T-helper 17 cell (primary cell): ENCODE measurements around the gene RHBDD3. TPM values are rescaled to one million over a fixed set of nuclear protein-coding genes. Genes with fewer than 3 reads are reported as not detected.

ENCODE experiments used
- ATAC-seq: fragments of 150-1000 bp; cut with Tn5 transposase; 2 replicates; pipeline ENCODE4 v1.10.0; 2021; ENCODE audit warnings: mild to moderate bottlenecking, moderate library complexity
- DNase-seq, 3 donors: peaks; one replicate each; pipeline versions ENCODE4 v3.0.0 to v3.0.0-alpha.2; 2020 to 2021
- H3K9me3 ChIP-seq: one replicate; pipeline ENCODE4 v1.7.0; 2013; ENCODE audit warnings: low read length, mild to moderate bottlenecking; ENCODE audit not compliant: control insufficient read depth, poor library complexity, severe bottlenecking
- H3K27ac Mint-ChIP-seq: one replicate; pipeline ENCODE4 v1.8.0; 2022; ENCODE audit warnings: mild to moderate bottlenecking, moderate library complexity, mixed read lengths
- H3K27me3 Mint-ChIP-seq: one replicate; pipeline ENCODE4 v1.8.0; 2022; ENCODE audit warnings: mixed read lengths
- H3K36me3 Mint-ChIP-seq: one replicate; pipeline ENCODE4 v1.8.0; 2022; ENCODE audit warnings: low read depth, mixed read lengths
- H3K4me1 Mint-ChIP-seq: one replicate; pipeline ENCODE4 v1.8.0; 2022; ENCODE audit warnings: mild to moderate bottlenecking, mixed read lengths
- H3K4me3 Mint-ChIP-seq: one replicate; pipeline ENCODE4 v1.8.0; 2022; ENCODE audit warnings: mild to moderate bottlenecking, moderate library complexity, mixed read lengths
- total RNA-seq, 4 donors: library from RNA in 2 of 4; stranded (reverse) in 2 of 4; gene quantifications; one replicate each; pipeline ENCODE4 v1.2.3 and lab custom pipeline; 2022 to 2026

RHBDD3 gene
- total RNA-seq, 2 donors from 2014 or later = 11.3 to 15.9 TPM

DNA sequence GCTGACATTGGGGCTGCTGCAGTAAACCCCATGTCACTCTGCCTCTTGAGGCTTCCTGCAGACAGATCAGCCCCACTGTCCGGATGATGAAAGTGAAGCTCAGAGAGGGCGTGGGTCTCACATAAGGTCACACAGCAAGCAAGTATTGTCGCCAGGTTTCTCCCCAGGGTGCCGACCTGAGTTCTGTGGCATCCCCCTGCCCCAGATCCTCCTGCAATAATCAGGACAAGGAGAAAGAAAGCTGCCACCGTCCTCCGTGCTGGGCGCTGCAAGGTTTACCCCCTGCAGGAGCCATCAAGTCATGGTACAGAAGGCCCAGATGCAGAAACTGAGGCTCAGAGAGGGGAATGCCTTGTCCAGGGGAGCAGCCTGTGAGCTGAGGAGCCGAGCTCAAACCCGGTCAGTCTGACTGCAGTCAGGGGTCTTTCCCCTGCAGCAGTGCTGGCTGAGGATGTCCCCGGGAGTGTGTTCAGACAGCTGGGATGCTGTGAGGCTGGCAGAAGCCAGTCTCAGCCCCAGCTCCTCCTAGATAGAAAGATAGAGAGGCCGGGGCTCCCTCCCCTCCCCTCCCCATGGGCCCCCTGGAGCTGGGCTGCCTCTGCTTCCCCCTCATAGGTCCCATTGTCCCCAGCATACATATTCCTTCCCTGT, 48.9 kb downstream of the RHBDD3 start:
- Mint-ChIP-seq H3K27me3 (peaks cover 4% of the 10 kb centered on the region), H3K4me1 (peaks cover 2% of the 10 kb centered on the region), H3K27ac (no peak overlapping the region), H3K36me3 (no peaks in the 10 kb centered on the region), H3K4me3 (no peak overlapping the region)
- DNase-seq (no peak), ATAC-seq (no peak)
- no peaks in the 10 kb centered on the region for H3K9me3 ChIP-seq

DNA sequence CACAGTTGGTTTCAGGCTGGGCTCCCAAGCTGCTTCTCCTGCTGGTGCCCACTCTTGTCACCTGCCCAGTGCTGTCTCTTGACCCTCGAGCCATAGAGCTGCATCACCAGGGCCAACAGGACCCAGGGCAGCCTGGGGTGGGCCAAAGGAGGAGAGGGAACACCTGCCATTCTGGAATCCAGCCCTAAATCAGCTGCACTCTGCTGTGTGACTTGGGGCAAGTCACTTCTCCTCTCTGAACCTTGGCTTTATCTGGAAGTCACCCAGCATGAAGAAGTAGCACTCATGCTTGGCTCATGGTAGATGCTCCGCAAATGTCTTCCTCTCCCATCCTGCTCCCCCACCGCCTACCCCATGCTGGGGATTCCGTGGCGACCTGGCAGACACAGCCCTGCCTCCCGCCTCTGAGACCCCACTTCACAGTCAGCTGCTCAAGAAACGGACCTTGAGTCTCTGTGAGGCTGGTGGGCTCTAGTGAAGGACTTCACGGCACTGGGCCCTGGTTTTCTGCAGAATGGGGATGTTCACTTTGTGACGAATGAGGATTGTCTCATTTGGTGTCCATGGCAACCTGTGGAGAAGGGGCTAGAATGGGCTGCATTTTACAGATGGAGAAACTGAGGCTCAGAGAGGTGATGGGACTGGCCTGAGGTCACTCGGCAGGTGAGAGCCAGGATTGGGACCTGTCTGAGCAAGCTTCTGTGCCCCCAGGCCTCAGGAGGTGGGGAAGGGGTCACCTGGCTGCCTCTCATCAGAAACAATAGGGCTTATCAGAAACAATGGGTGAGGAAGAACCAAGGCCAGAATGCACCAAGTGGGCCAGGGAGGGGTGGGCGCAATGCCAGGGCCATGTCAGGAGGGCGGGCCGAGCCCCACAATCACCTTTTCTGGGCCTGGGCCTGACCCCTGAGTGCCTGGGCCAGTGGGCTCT, 49.7 kb downstream of the RHBDD3 start:
- H3K9me3 ChIP-seq = no peaks in the 10 kb centered on the region
- no peak for ATAC-seq
- no peak for DNase-seq
- peaks cover 5% of the 10 kb centered on the region for H3K27me3 Mint-ChIP-seq
- H3K4me1 Mint-ChIP-seq = peaks cover 2% of the 10 kb centered on the region
- H3K36me3 Mint-ChIP-seq = no peaks in the 10 kb centered on the region
- H3K27ac Mint-ChIP-seq = no peak overlapping the region
- H3K4me3 Mint-ChIP-seq = no peak overlapping the region

DNA sequence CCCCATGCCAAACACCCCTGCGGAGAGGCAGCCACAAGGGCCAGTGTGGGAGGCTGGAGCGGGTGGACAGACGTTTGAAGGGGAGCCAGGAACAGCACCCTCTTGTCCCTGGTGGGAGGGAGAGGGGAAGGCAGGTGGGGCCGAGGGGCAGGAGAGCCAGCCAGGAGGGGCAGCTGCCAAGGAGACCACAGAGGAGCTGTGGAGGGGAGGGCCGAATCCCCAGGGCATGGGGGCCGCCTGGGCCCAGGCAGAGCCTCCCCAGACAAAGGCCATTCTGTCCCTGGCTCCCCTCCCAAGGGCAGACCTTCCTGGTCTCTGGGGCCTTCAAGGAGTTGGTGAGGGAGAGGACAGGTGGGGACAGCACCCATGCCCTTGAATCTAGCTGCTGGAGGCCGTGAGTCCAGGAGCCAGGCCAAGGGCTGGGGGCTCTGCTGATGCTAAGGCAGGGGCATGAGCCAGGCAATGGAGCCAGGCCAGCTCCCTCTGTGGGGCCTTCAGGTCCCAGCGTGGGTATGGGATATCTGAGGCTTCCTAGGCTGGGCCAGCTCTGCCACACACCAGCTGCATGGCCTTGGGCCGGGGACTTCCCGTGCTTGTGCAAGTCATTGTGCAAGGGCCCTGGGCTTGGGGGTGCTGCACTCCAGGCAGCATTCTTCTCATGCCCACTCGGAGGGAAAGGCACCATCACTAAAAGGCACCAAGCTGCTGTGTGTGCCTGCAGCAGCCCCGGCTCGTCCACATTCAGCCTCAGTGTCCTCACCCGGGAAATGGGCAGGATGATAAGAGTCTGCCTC, 50.7 kb downstream of the RHBDD3 start:
- ATAC-seq (no peak), DNase-seq (no peak)
- Mint-ChIP-seq H3K4me1 (peaks cover 2% of the 10 kb centered on the region), H3K36me3 (no peaks in the 10 kb centered on the region), H3K27me3 (peaks cover 5% of the 10 kb centered on the region), H3K4me3 (no peak overlapping the region), H3K27ac (no peak overlapping the region)
- H3K9me3 ChIP-seq = no peaks in the 10 kb centered on the region

DNA sequence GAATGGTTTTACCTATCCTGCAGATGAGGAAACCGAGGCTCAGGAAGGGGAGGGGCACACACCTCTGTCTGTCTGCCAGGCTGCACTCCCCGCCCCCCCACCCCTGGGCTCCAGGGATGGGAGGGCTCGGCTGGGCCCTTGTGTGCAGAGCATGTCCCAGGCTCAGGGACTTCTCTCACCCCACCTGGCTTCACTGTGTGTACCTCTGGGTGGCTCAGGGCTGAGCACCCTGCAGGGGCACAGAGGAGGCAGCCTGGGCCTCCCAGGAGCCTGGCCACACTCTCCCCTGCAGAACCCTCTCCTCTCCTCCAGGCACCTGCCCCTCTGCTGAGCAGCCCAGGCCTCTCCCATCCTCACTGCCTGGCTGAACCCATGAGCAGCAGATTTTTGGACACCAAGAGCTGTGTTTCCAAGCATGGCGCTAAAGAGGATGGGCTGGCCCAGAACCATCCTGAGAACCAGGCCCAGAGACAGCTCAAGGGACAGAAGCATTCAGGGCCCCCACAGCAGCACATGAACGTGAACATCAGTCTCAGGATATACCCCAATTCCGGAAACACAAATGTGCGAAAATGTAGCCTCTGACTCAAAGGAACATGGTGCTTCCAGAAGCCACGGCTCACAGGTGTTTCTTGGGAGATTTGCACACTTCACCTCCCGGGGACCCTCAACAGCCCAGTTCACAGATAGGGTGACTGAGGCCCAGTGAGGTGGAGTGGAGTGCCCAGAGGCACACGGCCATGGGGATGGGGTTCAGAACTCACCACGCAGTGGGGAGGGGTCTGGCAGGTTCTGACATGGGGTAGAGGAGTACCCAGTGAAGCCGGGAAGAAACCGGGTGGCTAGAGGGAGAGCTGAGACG, 51.5 kb downstream of the RHBDD3 start:
- no peaks in the 10 kb centered on the region for H3K9me3 ChIP-seq
- DNase-seq = no peak
- ATAC-seq = no peak
- no peaks in the 10 kb centered on the region for H3K36me3 Mint-ChIP-seq
- no peak overlapping the region for H3K4me3 Mint-ChIP-seq
- H3K27me3 Mint-ChIP-seq = peaks cover 5% of the 10 kb centered on the region
- no peak overlapping the region for H3K27ac Mint-ChIP-seq
- H3K4me1 Mint-ChIP-seq = peaks cover 2% of the 10 kb centered on the region

DNA sequence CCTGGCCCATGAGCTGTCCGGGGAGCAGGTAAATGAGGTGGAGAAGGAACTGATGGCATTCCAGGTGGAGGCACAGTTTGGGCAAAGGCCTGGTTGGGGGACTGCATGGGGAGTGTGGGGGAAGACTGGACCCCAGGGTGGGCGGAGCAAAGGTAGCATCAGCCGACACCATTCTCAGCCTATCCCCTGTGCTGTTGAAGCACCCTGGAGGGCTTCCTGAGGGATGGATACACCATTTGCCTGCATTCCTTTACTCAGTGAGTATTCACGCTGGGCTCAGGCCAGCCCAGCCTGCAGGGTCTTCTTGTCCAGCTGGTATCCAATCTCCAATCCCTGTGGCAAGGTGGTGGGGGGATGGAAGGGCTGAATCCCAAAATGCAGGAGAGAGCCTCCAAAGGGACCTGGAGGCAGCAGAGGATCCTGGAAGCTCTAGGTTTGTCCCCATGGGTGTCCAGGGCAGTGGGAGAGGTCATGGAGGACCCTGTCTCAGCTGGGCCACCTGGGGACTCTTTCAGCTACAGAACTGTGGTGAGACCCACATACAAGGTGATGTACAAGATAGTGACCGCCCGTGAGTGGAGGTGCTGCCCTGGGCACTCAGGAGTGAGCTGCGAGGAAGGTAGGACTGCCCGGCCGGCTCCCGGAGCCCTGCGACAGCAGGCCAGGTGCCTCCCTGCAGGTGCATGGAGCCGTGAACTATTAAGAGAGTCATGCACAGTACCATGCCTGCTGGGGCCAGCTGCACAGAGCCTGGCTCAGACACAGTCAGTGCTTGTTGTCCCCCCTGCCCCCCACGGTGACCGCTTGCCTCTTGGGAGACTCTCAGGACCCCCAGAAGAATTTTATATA, 52.5 kb downstream of the RHBDD3 start:
- Mint-ChIP-seq H3K36me3 (no peaks in the 10 kb centered on the region), H3K4me3 (no peak overlapping the region), H3K27ac (no peak overlapping the region), H3K4me1 (peaks cover 2% of the 10 kb centered on the region), H3K27me3 (peaks cover 5% of the 10 kb centered on the region)
- H3K9me3 ChIP-seq = no peaks in the 10 kb centered on the region
- DNase-seq = no peak
- ATAC-seq = no peak

DNA sequence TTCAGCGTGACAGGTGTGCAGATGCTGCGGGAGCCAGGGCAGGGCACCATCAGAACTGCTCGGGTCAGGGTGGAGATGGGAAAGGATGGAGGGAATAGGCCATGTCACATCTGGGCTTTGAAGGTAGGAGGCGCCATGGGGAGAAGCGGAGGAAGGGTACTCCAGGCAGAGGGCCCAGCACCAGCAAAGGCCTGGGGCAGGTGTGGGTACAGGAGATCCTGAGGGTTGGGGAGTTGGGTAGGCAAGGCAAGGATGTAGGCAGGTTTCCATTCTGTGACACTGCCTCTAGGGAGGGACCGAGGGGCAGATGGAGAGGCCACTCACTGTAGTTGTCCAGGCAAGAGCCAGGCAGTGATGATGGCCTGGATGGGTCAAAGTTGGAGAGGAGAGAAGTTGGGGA, 53.5 kb downstream of the RHBDD3 start:
- Mint-ChIP-seq H3K36me3 (no peaks in the 10 kb centered on the region), H3K27ac (no peak overlapping the region), H3K4me3 (no peak overlapping the region), H3K27me3 (peaks cover 5% of the 10 kb centered on the region), H3K4me1 (peaks cover 2% of the 10 kb centered on the region)
- no peak for DNase-seq
- H3K9me3 ChIP-seq = no peaks in the 10 kb centered on the region
- no peak for ATAC-seq

DNA sequence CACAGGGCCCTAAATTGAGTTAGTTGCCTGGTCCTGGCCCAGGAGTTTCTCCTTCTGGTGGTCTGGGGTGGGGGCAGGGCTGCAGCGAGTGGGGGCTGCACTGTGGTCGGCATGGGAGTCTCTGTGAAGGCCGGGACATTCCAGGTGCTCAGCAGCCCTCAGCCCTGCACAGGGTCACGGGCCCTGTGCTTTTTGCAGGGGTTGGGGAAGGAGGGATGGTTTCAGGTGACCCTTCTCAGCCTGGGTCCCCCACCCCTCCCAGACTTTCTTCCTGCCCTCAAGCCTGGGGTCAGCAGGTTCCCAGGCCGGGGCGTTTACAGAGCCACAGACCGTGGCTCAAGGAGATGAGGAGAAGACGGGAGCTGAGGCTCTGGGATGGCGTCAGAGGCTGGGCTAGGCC, 54.3 kb downstream of the RHBDD3 start:
- peaks cover 5% of the 10 kb centered on the region for H3K27me3 Mint-ChIP-seq
- no peak for DNase-seq

DNA sequence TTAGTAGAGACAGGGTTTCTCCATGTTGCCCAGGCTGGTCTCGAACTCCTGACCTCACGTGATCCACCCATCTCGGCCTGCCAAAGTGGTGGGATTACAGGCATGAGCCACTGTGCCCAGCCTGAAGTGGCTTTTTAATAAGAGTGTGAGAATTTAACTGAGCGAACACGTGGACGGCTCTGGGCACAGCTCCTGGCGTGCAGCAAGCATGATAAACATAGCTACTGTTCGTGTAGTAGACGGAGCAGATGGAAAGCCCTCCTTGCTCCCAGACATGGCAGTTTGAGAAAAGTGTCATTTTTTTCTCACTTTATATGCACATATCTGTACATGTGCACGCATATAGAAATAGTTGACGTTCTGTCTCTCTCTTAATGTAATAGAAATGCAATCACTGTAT, 55.0 kb downstream of the RHBDD3 start:
- Mint-ChIP-seq H3K36me3 (no peaks in the 10 kb centered on the region), H3K4me1 (peaks cover 2% of the 10 kb centered on the region), H3K4me3 (no peak overlapping the region), H3K27me3 (peaks cover 10% of the 10 kb centered on the region), H3K27ac (no peak overlapping the region)
- no peaks in the 10 kb centered on the region for H3K9me3 ChIP-seq
- DNase-seq (no peak), ATAC-seq (no peak)

More for the DNA sequence above, 54.3 kb downstream of the RHBDD3 start:
- Mint-ChIP-seq H3K27ac (no peak overlapping the region), H3K4me3 (no peak overlapping the region), H3K4me1 (peaks cover 2% of the 10 kb centered on the region), H3K36me3 (no peaks in the 10 kb centered on the region)
- no peak for ATAC-seq
- no peaks in the 10 kb centered on the region for H3K9me3 ChIP-seq

DNA sequence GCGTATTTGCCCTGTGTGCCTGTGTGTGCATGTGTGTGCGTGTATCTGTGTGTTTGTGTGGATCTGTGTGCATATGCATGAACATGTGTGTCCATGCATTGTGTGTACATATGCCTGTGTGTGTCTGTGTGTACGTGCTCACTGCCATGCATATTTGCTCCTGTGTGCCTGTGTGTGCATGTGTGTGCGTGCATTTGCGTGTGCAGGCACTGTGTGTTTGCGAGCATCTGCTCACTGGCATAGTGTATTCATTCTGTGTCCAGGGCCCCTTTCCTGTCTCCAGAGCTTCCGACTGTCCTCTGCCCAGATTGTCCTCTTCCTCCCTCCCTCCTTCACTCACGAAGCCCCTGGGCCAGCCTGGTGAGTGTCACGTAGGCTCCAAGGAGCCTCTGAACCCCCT, 56.3 kb downstream of the RHBDD3 start:
- Mint-ChIP-seq H3K4me3 (no peak overlapping the region), H3K27ac (no peak overlapping the region), H3K36me3 (no peaks in the 10 kb centered on the region), H3K4me1 (peaks cover under 1% of the 10 kb centered on the region), H3K27me3 (peaks cover 23% of the 10 kb centered on the region)
- H3K9me3 ChIP-seq = no peaks in the 10 kb centered on the region
- DNase-seq = no peak
- ATAC-seq = no peak

DNA sequence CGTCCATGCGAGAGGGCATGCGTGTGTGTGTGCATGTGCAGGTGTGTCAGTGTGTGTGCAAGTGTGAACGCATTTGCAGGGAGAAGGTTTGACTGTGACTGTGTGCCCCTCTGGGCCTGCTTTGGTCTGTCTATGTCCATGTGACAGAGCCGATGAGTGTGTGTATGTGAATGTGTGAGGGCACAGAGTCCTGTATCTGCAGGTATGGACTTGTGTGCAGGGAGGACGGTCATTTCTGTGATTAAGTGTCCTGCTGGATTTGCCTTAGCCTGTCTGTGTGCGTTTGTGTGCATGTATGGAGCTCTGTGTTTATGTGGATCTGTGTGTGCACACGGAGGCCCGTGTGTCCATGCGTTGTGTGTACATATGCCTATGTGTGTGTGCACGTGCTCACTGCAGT, 56.7 kb downstream of the RHBDD3 start:
- Mint-ChIP-seq H3K36me3 (no peaks in the 10 kb centered on the region), H3K4me3 (no peak overlapping the region), H3K27me3 (peaks cover 25% of the 10 kb centered on the region), H3K4me1 (peaks cover 3% of the 10 kb centered on the region), H3K27ac (no peak overlapping the region)
- DNase-seq = no peak
- no peak for ATAC-seq
- H3K9me3 ChIP-seq = no peaks in the 10 kb centered on the region
